ENCODE data around the gene RBPJ. TPM values are rescaled to one million over a fixed set of nuclear protein-coding genes. Genes with fewer than 3 reads are reported as not detected.

RBPJ gene
- total and polyA plus RNA-seq, 2 of the 8 experiments (the other 6 are each of a cell fraction or from before 2014, with no cell fraction given), result 65.5 to 217 TPM

GRCh38 chr4:26473893-26474292 lies 153.1 kb downstream of the RBPJ start:
- no peak for DNase-seq (ENCODE audit: low read depth in 1 of 2, low spot score in 2 of 2)
- Histone ChIP-seq H2BK12ac (ENCODE audit: low read depth, low read length) (no peak overlapping the region), H2BK120ac (replicated peaks; ENCODE audit: low read depth, low read length) (no peak overlapping the region), H3K14ac (ENCODE audit: insufficient read length) (no peak overlapping the region), H3K27ac (ENCODE audit: low read depth, low read length) (no peak overlapping the region), H3K9ac (replicated peaks in 1 of 4; ENCODE audit: extremely low read depth in 1 of 4, low read depth in 3 of 4, low read length in 3 of 4) (no peak overlapping the region), H4K8ac (ENCODE audit: extremely low read depth, insufficient read depth, low read length) (no peak overlapping the region), H3K9me3 (ENCODE audit: insufficient read depth in 2 of 2, low read depth in 1 of 2, low read length in 1 of 2) (no peaks in the 10 kb centered on the region), H3K4me3 (ENCODE audit: extremely low read depth in 1 of 4, insufficient read depth in 2 of 4, low read depth in 3 of 4, low read length in 4 of 4) (no peak overlapping the region), H3K79me1 (ENCODE audit: low read depth, low read length) (no peaks in the 10 kb centered on the region), H4K20me1 (replicated peaks in 1 of 2; ENCODE audit: control insufficient read depth in 1 of 2, insufficient read depth in 2 of 2, low read length in 2 of 2) (no peaks in the 10 kb centered on the region), H2AFZ (ENCODE audit: low read length) (no peak overlapping the region), H2BK15ac (ENCODE audit: low read length) (no peak overlapping the region), H3K23me2 (ENCODE audit: low read depth, low read length) (no peaks in the 10 kb centered on the region), H3K23ac (ENCODE audit: insufficient read length) (no peak overlapping the region), H3K79me2 (ENCODE audit: control insufficient read depth in 1 of 2, insufficient read depth in 2 of 2, low read length in 2 of 2) (no peaks in the 10 kb centered on the region), H3K18ac (ENCODE audit: extremely low read depth, low read length) (no peak overlapping the region), H3K36me3 (ENCODE audit: control insufficient read depth in 2 of 4, insufficient read depth in 4 of 4, low read length in 3 of 4) (no peaks in the 10 kb centered on the region), H2BK5ac (ENCODE audit: low read depth, low read length) (no peak overlapping the region), H2BK20ac (ENCODE audit: low read length) (no peak overlapping the region), H3K4ac (replicated peaks; ENCODE audit: insufficient read length, low read depth, low read length) (no peak overlapping the region), H4K91ac (replicated peaks; ENCODE audit: insufficient read length, low read length) (no peak overlapping the region), H3K56ac (replicated peaks; ENCODE audit: insufficient read length, low read depth, low read length) (no peak overlapping the region), H3K27me3 (replicated peaks in 1 of 4; ENCODE audit: control insufficient read depth in 3 of 4, extremely low read depth in 1 of 4, insufficient read depth in 3 of 4, low read length in 3 of 4) (no peaks in the 10 kb centered on the region), H4K5ac (ENCODE audit: insufficient read length, low read depth, low read length) (no peak overlapping the region), H3K4me1 (replicated peaks in 1 of 4; ENCODE audit: control insufficient read depth in 3 of 4, insufficient read depth in 4 of 4, low read length in 3 of 4) (no peaks in the 10 kb centered on the region), H2AK5ac (ENCODE audit: low read depth, low read length) (no peak overlapping the region), H3K4me2 (ENCODE audit: insufficient read depth in 1 of 2, low read depth in 2 of 2, low read length in 2 of 2) (no peak overlapping the region)
- POLR2A ChIA-PET (ENCODE audit: partially characterized antibody), result interaction anchor here (0.6 to 1.3 kb wide), 2 partner anchors 17 to 1160 kb away, joined by 4 to 5 read pairs; partner anchors contain the start of gene CCKAR
- 85% methylated on average over 8 of the region's 8 CpGs; no CpG with 5 or more reads in 1 of the 2 experiments for WGBS, 2 experiments (ENCODE audit: extremely low coverage in 1 of 2, insufficient coverage in 1 of 2, insufficient read length in 1 of 2, insufficient replicate concordance in 2 of 2, low coverage in 1 of 2, low lambda C conversion rate in 2 of 2, missing lambda C conversion rate in 1 of 2)
- TF ChIP-seq RAD21 (IDR thresholded peaks at IDR 0.05 in 1 of 2, conservative IDR thresholded peaks at IDR 0.05 in 1 of 2; ENCODE audit: low read depth in 2 of 2, low read length in 2 of 2) (peak in 1 of 2 experiments; percentile 21; a peak in 2 of 4 replicates), NRF1 (IDR thresholded peaks at IDR 0.05; ENCODE audit: low read depth, low read length) (no peak)
- CTCF ChIA-PET (ENCODE audit: partially characterized antibody), result interaction anchor here (0.5 to 4.9 kb wide), 5 partner anchors 14 to 789 kb away, joined by 3 to 33 read pairs (median 3); no protein-coding TSS in a partner anchor
- no peak for FAIRE-seq

Measured in H1 (cell line).